Muscle of leg (tissue), 9 donors: ENCODE results near the gene HLA-DMA. TPM values are rescaled to one million over a fixed set of nuclear protein-coding genes. Genes with fewer than 3 reads are reported as not detected.

Experiments
- polyA plus RNA-seq, 8 donors: library from polyadenylated mRNA; unstranded; fragments of 120-200 nt; gene quantifications; one replicate each; pipeline versions ENCODE4 v1.2.1 to v1.2.3, GENCODE V29; 2013; ENCODE audit warnings: inconsistent platforms in 1 of 8, low replicate concordance in 1 of 8; ENCODE audit not compliant: insufficient read length in 8 of 8, insufficient read depth in 1 of 8
- total RNA-seq: library from RNA; stranded (reverse); fragments of 120-200 nt; gene quantifications from one replicate; pipeline ENCODE4 v1.2.4, GENCODE V29; 2013

HLA-DMA gene
- total and polyA plus RNA-seq, 9 donors, result 2.6 to 6.9 (median 4.2) TPM

Other genes with a start within 250 kb of the HLA-DMA start
- 0.13 TPM for gene HLA-DQA2, start 211.7 kb downstream of the HLA-DMA start, total RNA-seq
- gene HLA-DQA2, start 211.7 kb downstream of the HLA-DMA start, polyA plus RNA-seq, result under 1 TPM in 5 of 8 donors, not detected in 3; 0.30 to 0.80 (median 0.36) TPM
- 0.18 TPM for gene HLA-DQB2, start 189.6 kb downstream of the HLA-DMA start, total RNA-seq
- under 1 TPM in 7 of 8 donors, not detected in 1; 0.08 to 0.40 (median 0.23) TPM for gene HLA-DQB2, start 189.6 kb downstream of the HLA-DMA start, polyA plus RNA-seq
- gene HLA-DOB, start 136.1 kb downstream of the HLA-DMA start, total RNA-seq, result 0.09 TPM
- gene HLA-DOB, start 136.1 kb downstream of the HLA-DMA start, polyA plus RNA-seq, result under 1 TPM in 3 of 8 donors, not detected in 5; 0.14 to 0.33 (median 0.16) TPM
- gene TAP2, start 114.4 kb downstream of the HLA-DMA start, total RNA-seq, result 4.6 TPM
- 1 to 10 TPM; 4.5 to 8.7 (median 6.9) TPM for gene TAP2, start 114.4 kb downstream of the HLA-DMA start, polyA plus RNA-seq
- gene PSMB8, start 109.0 kb downstream of the HLA-DMA start, total RNA-seq, result 16.4 TPM
- gene PSMB8, start 109.0 kb downstream of the HLA-DMA start, polyA plus RNA-seq, result 10 to 100 TPM; 10.9 to 18.1 (median 16.3) TPM
- gene TAP1, start 99.4 kb downstream of the HLA-DMA start, total RNA-seq, result 8.2 TPM
- 10 to 100 TPM in 1 of 8 donors, 1 to 10 TPM in 7; 6.2 to 11.0 (median 8.1) TPM for gene TAP1, start 99.4 kb downstream of the HLA-DMA start, polyA plus RNA-seq
- 4.3 TPM for gene PSMB9, start 98.9 kb downstream of the HLA-DMA start, total RNA-seq
- 1 to 10 TPM; 4.3 to 6.3 (median 4.6) TPM for gene PSMB9, start 98.9 kb downstream of the HLA-DMA start, polyA plus RNA-seq
- 5.6 TPM for gene HLA-DMB, start 12.1 kb downstream of the HLA-DMA start, total RNA-seq
- gene HLA-DMB, start 12.1 kb downstream of the HLA-DMA start, polyA plus RNA-seq, result 1 to 10 TPM; 3.5 to 5.3 (median 4.3) TPM
- 86.8 TPM for gene BRD2, start 15.5 kb upstream of the HLA-DMA start, total RNA-seq
- gene BRD2, start 15.5 kb upstream of the HLA-DMA start, polyA plus RNA-seq, result 100 to 1,000 TPM; 141 to 169 (median 162) TPM
- gene HLA-DOA, start 56.5 kb upstream of the HLA-DMA start, total RNA-seq, result 1.5 TPM
- 1 to 10 TPM; 1.2 to 3.9 (median 2.2) TPM for gene HLA-DOA, start 56.5 kb upstream of the HLA-DMA start, polyA plus RNA-seq
- gene HLA-DPA1, start 120.6 kb upstream of the HLA-DMA start, total RNA-seq, result 18.6 TPM
- gene HLA-DPA1, start 120.6 kb upstream of the HLA-DMA start, polyA plus RNA-seq, result 10 to 100 TPM; 11.4 to 18.7 (median 14.3) TPM
- 12.1 TPM for gene HLA-DPB1, start 122.9 kb upstream of the HLA-DMA start, total RNA-seq
- 10 to 100 TPM in 5 of 8 donors, 1 to 10 TPM in 3; 7.9 to 15.8 (median 11.1) TPM for gene HLA-DPB1, start 122.9 kb upstream of the HLA-DMA start, polyA plus RNA-seq
- gene COL11A2, start 239.4 kb upstream of the HLA-DMA start, total RNA-seq, result 172 TPM
- gene COL11A2, start 239.4 kb upstream of the HLA-DMA start, polyA plus RNA-seq, result 100 to 1,000 TPM in 2 of 8 donors, 10 to 100 TPM in 6; 35.8 to 245 (median 53.2) TPM
- 22.9 TPM for gene RXRB, start 247.6 kb upstream of the HLA-DMA start, total RNA-seq
- 10 to 100 TPM; 38.2 to 44.4 (median 40.8) TPM for gene RXRB, start 247.6 kb upstream of the HLA-DMA start, polyA plus RNA-seq
- gene SLC39A7, start 247.8 kb upstream of the HLA-DMA start, total RNA-seq, result 66.1 TPM
- 100 to 1,000 TPM in 4 of 8 donors, 10 to 100 TPM in 4; 82.1 to 136 (median 96.4) TPM for gene SLC39A7, start 247.8 kb upstream of the HLA-DMA start, polyA plus RNA-seq